ENCODE data around the gene MYH7.

GRCh38 chr14:23389396-23389795 lies 46.1 kb downstream of the MYH7 start:
- TF ChIP-seq CTCF (IDR thresholded peaks at IDR 0.05): no peak
- no peak for TF ChIP-seq ZFX (IDR thresholded peaks at IDR 0.05; ENCODE audit: borderline replicate concordance)
